Body of pancreas (tissue), 4 donors: Measurements from ENCODE around the gene MGAT4D.

Experiments
- CTCF ChIP-seq, 7 experiments: fragments of 450-650 bp in 4 of 7; fragments of 200-600 bp in 3 of 7; sonication (generic) in 3 of 7; IDR thresholded peaks; one replicate each; pipeline ENCODE4 v1.5.1; 2016 to 2019; ENCODE audit warnings: antibody characterized with exemption in 7 of 7
- POLR2A ChIP-seq, 3 donors: fragments of 450-650 bp; IDR thresholded peaks; one replicate each; pipeline ENCODE4 v1.6.1; 2016; ENCODE audit warnings: antibody characterized with exemption in 3 of 3, mild to moderate bottlenecking in 2 of 3

GRCh38 chr4:140515423-140515822, 17.3 kb upstream of the MGAT4D start:
- TF ChIP-seq CTCF (IDR thresholded peaks at IDR 0.05) = no peak
- no peak for TF ChIP-seq POLR2A (IDR thresholded peaks at IDR 0.05)
